ENCODE measurements around the gene GPRIN3. TPM values are rescaled to one million over a fixed set of nuclear protein-coding genes. Genes with fewer than 3 reads are reported as not detected.

Gene GPRIN3
- total and polyA plus RNA-seq, 2 donors (not counting 3 experiments of a cell fraction or from before 2014, with no cell fraction given): 0.17 to 2.2 TPM

DNA sequence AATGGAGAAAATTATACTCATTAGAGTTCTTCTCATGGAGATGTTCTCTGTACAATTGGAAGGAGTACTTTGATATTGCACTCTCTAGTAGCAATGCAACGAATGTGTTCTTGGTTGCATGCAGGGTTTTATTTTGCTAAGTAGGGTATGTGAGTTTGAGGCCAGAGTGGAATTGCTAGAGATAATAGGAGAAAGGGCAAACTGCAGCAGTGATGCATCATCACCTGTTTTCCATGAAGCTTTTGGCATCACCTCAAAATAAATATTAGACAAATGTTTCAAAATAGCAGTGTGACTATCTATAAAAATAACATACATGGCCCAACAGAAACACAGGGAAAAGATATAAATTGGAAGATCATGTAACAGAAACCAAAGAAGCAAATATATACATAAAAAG lies 103.0 kb downstream of the GPRIN3 start:
- dilution Hi-C loops (cut with MboI; ENCODE audit: extremely low pct_ligation_motif_present, low sequenced_read_pairs): no loop called here
- Histone ChIP-seq H3K9me3 (replicated peaks; ENCODE audit: control insufficient read depth, insufficient read depth, low read length) (no peaks in the 10 kb centered on the region), H3K79me2 (ENCODE audit: control insufficient read depth, insufficient read depth, low read length) (no peaks in the 10 kb centered on the region), H3K9ac (replicated peaks; ENCODE audit: extremely low read depth, insufficient read depth, low read length) (no peak overlapping the region), H3K4me3 (replicated peaks in 1 of 3; ENCODE audit: insufficient read depth in 1 of 3, low read depth in 1 of 3, low read length in 3 of 3) (no peak overlapping the region), H3K27me3 (ENCODE audit: control insufficient read depth in 2 of 2, insufficient read depth in 2 of 2, low read length in 2 of 2) (no peaks in the 10 kb centered on the region), H3K36me3 (ENCODE audit: control insufficient read depth in 2 of 2, extremely low read depth in 1 of 2, insufficient read depth in 2 of 2, low read length in 2 of 2) (no peaks in the 10 kb centered on the region), H3K4me1 (ENCODE audit: control insufficient read depth, extremely low read depth, insufficient read depth, low read length) (no peaks in the 10 kb centered on the region), H3K9me1 (replicated peaks; ENCODE audit: control insufficient read depth, extremely low read depth, insufficient read depth, low read length) (no peaks in the 10 kb centered on the region), H2AFZ (ENCODE audit: low read depth, low read length) (no peak overlapping the region), H3K4me2 (ENCODE audit: insufficient read depth, low read length) (no peak overlapping the region), H3K27ac (ENCODE audit: insufficient read depth, low read depth, low read length) (no peak overlapping the region), H4K20me1 (replicated peaks; ENCODE audit: control insufficient read depth, extremely low read depth, insufficient read depth, low read length) (no peaks in the 10 kb centered on the region)
- FAIRE-seq: no peak
- ChIA-PET POLR2A (no interaction called here), CTCF (no interaction called here)
- intact Hi-C loops (cut with micrococcal nuclease): no loop called here
- TF ChIP-seq GATA2 (IDR thresholded peaks at IDR 0.05; ENCODE audit: insufficient read depth, insufficient read length, low read depth, low read length) (no peak), POLR2A (IDR thresholded peaks at IDR 0.05; ENCODE audit: low read depth, low read length) (no peak), EZH2 (IDR thresholded peaks at IDR 0.05; ENCODE audit: borderline replicate concordance, low read depth, low read length, severe bottlenecking) (no peak), JUN (IDR thresholded peaks at IDR 0.05; ENCODE audit: borderline replicate concordance, insufficient read depth, insufficient read length, low read depth) (no peak), MYC (IDR thresholded peaks at IDR 0.05; ENCODE audit: low read depth, low read length) (no peak), POLR2AphosphoS5 (IDR thresholded peaks at IDR 0.05; ENCODE audit: insufficient read depth, low read depth, low read length) (no peak), FOS (IDR thresholded peaks at IDR 0.05; ENCODE audit: borderline replicate concordance, insufficient read depth, low read length) (no peak), MAX (IDR thresholded peaks at IDR 0.05; ENCODE audit: insufficient read depth, insufficient read length) (no peak)
- TF ChIP-seq, protein P1, sequence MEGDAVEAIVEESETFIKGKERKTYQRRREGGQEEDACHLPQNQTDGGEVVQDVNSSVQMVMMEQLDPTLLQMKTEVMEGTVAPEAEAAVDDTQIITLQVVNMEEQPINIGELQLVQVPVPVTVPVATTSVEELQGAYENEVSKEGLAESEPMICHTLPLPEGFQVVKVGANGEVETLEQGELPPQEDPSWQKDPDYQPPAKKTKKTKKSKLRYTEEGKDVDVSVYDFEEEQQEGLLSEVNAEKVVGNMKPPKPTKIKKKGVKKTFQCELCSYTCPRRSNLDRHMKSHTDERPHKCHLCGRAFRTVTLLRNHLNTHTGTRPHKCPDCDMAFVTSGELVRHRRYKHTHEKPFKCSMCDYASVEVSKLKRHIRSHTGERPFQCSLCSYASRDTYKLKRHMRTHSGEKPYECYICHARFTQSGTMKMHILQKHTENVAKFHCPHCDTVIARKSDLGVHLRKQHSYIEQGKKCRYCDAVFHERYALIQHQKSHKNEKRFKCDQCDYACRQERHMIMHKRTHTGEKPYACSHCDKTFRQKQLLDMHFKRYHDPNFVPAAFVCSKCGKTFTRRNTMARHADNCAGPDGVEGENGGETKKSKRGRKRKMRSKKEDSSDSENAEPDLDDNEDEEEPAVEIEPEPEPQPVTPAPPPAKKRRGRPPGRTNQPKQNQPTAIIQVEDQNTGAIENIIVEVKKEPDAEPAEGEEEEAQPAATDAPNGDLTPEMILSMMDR (IDR thresholded peaks at IDR 0.05; ENCODE audit: extremely low read depth in 1 of 2, insufficient read depth in 1 of 2, low read depth in 1 of 2, low read length in 2 of 2): no peak
- no TSS peak for BruUV-seq (replicated peaks)
- no peak for DNase-seq (ENCODE audit: low read depth, low spot score)
